Left cardiac atrium (tissue), 4 donors: Measurements from ENCODE around the gene NRL. TPM values are rescaled to one million over a fixed set of nuclear protein-coding genes. Genes with fewer than 3 reads are reported as not detected.

Source experiments
- ATAC-seq, 2 donors: fragments of 200-7000 bp; cut with Tn5 transposase; one replicate each; pipeline ENCODE4 v1.9.1; 2020; ENCODE audit warnings: mild to moderate bottlenecking in 2 of 2, moderate library complexity in 2 of 2
- DNase-seq: peaks from one replicate; pipeline ENCODE4 v3.0.0-alpha.2; 2020
- intact Hi-C, 2 donors: fragments of 100-400 bp; cut with DNase I; formaldehyde crosslinking; loops; one replicate each; pipeline versions ENCODE4 v1.14.1 to v1.15.1; 2022 to 2023
- total RNA-seq, 2 donors: library from RNA; stranded (reverse); fragmentation: NEBNext Ultra II Directional; extraction: Animal tissue kit (Norgen Biotek cat#: 25700); gene quantifications; one replicate each; pipeline ENCODE4 v1.2.1, GENCODE V29; 2021
- donor health status: DM: no; HTN: yes; CAD: no.
- donor health status: DM: no; HTN: yes; CAD: no; lungs with severe emphysema.
- donor health status: DM: yes; HTN: yes; CAD: no.
- donor health status: Dilated cardiomyopathy.

The NRL gene
- total RNA-seq, 2 donors from 2014 or later, result 1.6 to 1.8 TPM

DNA sequence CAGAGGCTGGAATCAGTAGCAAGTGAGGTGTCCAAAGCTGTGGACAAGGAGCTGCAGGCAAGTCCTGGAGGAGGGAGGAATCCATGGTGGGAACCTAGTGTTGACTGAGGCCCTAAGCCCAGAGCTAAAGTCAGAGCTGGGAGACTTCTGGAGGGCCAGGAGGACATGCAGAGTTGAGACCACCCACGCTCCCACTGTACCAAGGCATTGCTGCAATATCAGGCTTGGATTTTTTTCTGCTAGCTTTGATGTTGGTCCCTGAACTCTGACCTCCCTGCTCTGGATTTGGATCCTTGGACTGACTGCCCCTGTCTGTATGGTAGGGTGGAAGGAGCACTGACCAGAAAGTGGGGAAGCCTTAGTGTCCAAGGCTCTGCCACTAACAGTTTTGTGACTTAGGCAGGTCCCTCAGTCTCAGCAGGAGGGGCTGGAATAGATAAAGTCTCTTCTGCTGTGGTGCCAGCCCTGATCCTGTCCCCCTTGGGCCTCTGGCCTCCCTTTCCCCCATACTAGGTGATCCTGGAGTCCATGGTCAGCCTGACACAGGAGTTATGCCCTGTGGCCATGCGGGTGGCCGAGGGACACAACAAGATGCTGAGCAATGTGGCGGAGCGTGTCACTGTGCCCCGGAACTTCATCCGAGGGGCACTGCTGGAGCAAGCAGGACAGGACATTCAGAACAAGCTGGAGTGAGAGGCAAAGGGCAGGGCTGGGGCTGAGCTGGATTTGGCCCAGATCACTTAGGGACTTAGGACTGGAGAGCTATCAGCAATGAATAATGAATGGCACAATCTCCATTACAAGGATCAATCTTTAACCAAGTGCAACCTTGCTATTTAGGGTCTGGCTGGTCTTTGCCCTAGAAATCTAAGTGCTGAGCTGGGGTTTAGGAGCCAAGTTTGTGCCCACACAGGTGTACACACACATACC, 53.5 kb downstream of the NRL start:
- DNase-seq, result no peak
- intact Hi-C loops, result no loop called here
- no peak for ATAC-seq

GRCh38 chr14:24060443-24060842, 54.3 kb downstream of the NRL start:
- intact Hi-C loops, result no loop called here
- ATAC-seq (no peak), DNase-seq (no peak)

- ATAC-seq (no peak), DNase-seq (no peak)
- intact Hi-C loops, result loop anchor here (2.0 to 5.0 kb wide), 3 partner anchors 31 to 47 kb away; partner anchors contain the start of gene PCK2 (in 1 of the 2)
Observed at GRCh38 chr14:24059841-24060388, 54.8 kb downstream of the NRL start.

DNA sequence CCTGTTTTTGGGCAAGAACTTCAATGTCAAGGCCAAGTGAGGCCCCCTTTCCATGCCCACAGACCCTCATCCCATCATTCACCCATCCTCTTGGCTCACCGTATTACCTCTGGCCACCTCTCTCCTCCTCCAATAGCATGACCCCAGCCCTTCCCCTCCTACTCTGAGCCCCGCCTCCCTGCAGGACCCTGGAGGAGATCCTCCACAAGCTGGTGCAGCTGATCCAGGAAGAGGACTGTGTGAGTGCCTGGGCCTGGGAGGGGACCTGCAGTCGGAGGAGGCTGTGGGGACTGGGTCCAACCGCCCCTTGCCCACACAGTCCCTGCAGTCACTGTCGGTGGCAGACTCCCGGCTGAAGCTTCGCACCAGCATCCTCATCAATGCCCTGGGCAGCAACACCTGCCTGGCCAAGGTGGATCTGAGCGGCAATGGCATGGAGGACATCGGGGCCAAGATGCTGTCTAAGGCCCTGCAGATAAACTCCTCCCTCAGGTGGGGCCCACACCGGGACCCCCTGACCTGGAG, 55.7 kb downstream of the NRL start:
- intact Hi-C loops, result loop anchor here (2.0 to 5.0 kb wide), 3 partner anchors 32 to 48 kb away; partner anchors contain the start of gene PCK2 (in 1 of the 2)
- DNase-seq, result no peak
- ATAC-seq, result no peak

DNA sequence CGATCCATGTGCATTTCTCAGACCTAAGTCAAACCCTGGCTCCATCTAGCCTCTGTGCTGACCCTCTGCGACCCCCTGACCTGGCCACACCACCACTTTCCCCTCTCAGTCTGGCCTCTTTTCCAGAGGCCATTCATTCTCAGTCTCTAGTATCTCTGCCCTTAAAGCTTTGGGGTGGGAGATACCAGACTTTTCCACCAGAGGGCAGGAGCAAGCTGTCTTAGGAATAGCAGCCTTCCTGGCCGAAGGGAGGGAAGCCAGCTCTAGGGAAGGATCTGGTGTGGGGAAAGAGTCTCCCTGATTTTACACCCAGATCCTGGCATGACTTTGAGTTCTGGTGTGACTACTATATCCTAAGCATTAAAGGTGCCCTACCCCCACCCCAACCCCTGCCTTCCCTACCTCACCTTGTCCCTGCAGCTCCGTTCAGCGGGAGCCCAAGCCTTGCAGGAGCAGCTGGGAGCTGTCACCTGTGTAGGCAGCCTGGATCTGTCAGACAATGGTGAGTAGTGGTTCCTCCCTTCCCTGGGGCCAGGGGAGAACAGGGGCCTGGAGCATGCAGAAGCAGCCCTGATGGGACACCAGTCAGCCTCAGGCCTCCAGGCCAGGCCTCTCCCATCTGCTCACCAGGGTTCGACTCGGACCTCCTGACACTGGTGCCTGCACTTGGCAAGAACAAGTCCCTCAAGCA, 56.3 kb downstream of the NRL start:
- intact Hi-C loops, result loop anchor here (2.0 to 5.0 kb wide), 3 partner anchors 32 to 49 kb away; partner anchors contain the start of gene PCK2 (in 1 of the 2)
- DNase-seq (peak; percentile 63), ATAC-seq (peak; percentile 77 to 82)

DNA sequence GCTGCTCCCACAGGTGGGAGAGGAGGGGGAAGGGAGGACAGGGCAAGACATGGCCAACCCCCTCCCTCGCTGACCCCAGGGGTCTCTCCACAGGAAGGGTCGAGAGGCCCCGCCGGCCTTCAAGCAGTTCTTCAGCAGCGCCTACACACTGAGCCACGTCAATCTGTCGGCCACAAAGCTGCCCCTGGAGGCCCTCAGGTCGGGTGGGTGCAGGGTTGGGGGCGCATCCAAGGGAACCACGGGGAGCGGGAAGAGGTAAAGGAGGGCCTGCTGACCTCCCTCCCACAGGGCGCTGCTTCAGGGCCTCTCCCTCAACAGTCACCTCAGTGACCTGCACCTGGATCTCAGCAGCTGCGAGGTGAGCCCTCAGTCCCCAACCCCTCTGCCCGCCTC, 56.9 kb downstream of the NRL start:
- DNase-seq (no peak), ATAC-seq (no peak)

GRCh38 chr14:24057271-24057670, 57.5 kb downstream of the NRL start:
- ATAC-seq, result no peak
- intact Hi-C loops, result loop anchor here (5.0 kb wide), 2 partner anchors 35 to 50 kb away; partner anchors contain the start of gene PCK2 (in 1 of the 2)
- DNase-seq, result no peak

More for the DNA sequence above, 56.9 kb downstream of the NRL start:
- intact Hi-C loops, result loop anchor here (2.0 to 5.0 kb wide), 3 partner anchors 33 to 49 kb away; partner anchors contain the start of gene PCK2 (in 1 of the 2)

DNA sequence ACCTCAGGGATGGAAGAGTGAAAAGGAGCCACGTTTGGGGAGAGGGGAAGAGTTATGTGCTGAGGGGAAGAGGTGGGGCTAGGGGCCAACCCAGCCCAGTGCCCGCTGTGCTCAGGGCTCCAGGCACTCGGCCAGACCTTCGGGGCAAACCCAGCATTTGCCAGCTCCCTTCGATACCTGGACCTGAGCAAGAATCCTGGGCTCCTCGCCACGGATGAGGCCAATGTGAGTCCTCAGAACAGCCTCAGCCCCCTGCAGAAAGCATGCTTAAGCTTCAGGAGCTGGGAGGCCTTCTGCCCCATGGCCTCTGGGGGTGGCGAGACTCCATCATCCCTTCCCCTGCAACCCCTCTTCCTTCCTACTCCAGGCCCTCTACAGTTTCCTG, 58.0 kb downstream of the NRL start:
- intact Hi-C loops, result loop anchor here (5.0 kb wide), 2 partner anchors 36 to 51 kb away; partner anchors contain the start of gene PCK2 (in 1 of the 2)
- no peak for ATAC-seq
- DNase-seq, result no peak

- ATAC-seq (no peak), DNase-seq (no peak)
- intact Hi-C loops, result loop anchor here (5.0 kb wide), 2 partner anchors 36 to 51 kb away; partner anchors contain the start of gene PCK2 (in 1 of the 2)
Observed at GRCh38 chr14:24055971-24056799, 58.6 kb downstream of the NRL start.

DNA sequence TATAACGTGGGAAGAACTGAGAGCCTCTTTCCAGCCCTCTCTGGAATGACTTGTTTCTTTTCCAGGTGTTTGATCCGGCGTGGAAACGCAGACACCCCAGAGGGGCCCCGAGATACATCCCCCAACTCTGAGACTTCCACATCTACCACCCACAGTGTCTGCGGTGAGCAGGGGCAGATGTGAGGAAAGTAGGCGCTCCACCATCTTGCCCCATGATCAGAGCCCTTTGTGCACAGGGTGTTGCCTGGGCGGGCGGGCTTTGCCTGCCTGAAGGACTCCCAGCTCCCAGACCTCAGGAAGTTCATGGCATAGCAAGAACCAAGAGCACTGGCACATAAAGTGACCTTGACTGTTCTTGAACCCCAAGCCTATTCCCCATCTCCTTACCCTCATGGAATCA, 60.1 kb downstream of the NRL start:
- no peak for DNase-seq
- intact Hi-C loops, result loop anchor here (5.0 kb wide), 2 partner anchors 38 to 53 kb away; partner anchors contain the start of gene PCK2 (in 1 of the 2)

GRCh38 chr14:24054324-24054641, 60.5 kb downstream of the NRL start:
- intact Hi-C loops, result no loop called here
- no peak for ATAC-seq
- DNase-seq, result no peak

More for the DNA sequence above, 60.1 kb downstream of the NRL start:
- ATAC-seq, result no peak

GRCh38 chr14:24053548-24054323, 61.0 kb downstream of the NRL start:
- DNase-seq (no peak), ATAC-seq (no peak)
- intact Hi-C loops, result no loop called here

DNA sequence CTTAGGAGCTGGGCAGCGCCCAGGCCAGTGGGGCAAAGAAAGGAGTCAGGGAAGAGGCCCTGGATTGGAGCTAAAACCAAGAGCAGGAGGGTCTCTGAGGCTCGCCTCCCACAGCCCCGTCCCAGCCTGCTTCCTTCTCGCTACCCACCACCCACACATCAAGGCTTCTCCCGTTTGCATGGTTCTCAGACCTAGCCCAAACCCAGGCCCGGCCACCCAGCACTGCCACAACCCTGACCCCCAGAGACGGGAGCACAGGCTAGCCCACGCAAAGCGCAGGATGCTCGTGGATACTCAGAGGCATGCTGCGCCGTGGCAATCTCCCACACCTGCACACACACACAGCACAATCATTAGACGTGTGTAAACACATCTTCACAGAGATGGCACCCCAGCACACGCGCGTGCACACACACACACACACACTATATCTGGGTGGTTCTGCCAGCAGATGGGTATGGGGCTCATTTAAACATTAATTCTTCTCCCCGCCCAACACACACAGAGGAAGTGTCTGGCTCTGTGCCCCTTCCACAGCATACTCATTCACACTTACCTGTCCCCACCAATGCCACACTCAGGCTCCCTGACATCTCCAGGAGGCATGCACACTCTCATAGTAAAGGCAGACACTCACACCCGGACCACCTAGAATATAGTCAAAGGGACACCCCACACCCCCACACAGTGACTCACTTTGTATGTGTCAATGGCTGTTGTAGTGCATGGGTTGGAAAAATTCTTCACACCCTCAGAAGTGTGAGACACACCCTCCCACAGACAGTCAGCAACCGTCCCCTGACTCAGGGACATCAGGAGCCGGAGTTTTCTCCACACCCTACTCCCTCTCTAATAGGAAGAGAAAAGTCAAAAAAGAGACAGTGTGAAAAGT, 61.8 kb downstream of the NRL start:
- intact Hi-C loops, result no loop called here
- ATAC-seq (no peak), DNase-seq (no peak)

- ATAC-seq, result peak; percentile 92 to 95
- intact Hi-C loops, result no loop called here
- peak; percentile 69 for DNase-seq
Observed at GRCh38 chr14:24051789-24052655, 62.7 kb downstream of the NRL start, which contains the start of gene CARMIL3. TSS of gene CARMIL3 (plus strand) at chr14:24052009. CDS start at chr14:24052154, 145 bp downstream.

- intact Hi-C loops, result no loop called here
Observed at GRCh38 chr14:24051176-24051788, 63.5 kb downstream of the NRL start.

More at GRCh38 chr14:24051176-24051788, 63.5 kb downstream of the NRL start:
- peak; percentile 17 to 29 for ATAC-seq
- DNase-seq, result no peak
